Neural crest cell (in vitro differentiated cells): ENCODE results near the gene HOXC6. TPM values are rescaled to one million over a fixed set of nuclear protein-coding genes. Genes with fewer than 3 reads are reported as not detected.

Experiments
- DNase-seq: peaks from one replicate; pipeline ENCODE4 v3.0.0; 2021; ENCODE audit warnings: low read depth, mixed read lengths, low spot score
- H3K27ac Mint-ChIP-seq: one replicate; pipeline ENCODE4 v1.8.0; 2021; ENCODE audit warnings: mild to moderate bottlenecking, mixed read lengths; ENCODE audit not compliant: unreplicated experiment
- H3K27me3 Mint-ChIP-seq: 2 replicates; pipeline ENCODE4 v1.8.0; 2021; ENCODE audit warnings: low read depth, mild to moderate bottlenecking, mixed read lengths
- H3K36me3 Mint-ChIP-seq: 2 replicates; pipeline ENCODE4 v1.8.0; 2021; ENCODE audit warnings: low read depth, mild to moderate bottlenecking, mixed read lengths
- H3K4me1 Mint-ChIP-seq: 2 replicates; pipeline ENCODE4 v1.8.0; 2021; ENCODE audit warnings: mixed read lengths
- H3K4me3 Mint-ChIP-seq: one replicate; pipeline ENCODE4 v1.8.0; 2021; ENCODE audit warnings: mild to moderate bottlenecking, mixed read lengths
- H3K9me3 Mint-ChIP-seq: 2 replicates; pipeline ENCODE4 v1.8.0; 2021; ENCODE audit warnings: mixed read lengths
- CTCF ChIP-seq: fragments of 200-600 bp; sonication (generic); conservative IDR thresholded peaks from 2 replicates; pipeline ENCODE4 v1.5.0; 2021; ENCODE audit warnings: antibody characterized with exemption, mild to moderate bottlenecking
- total RNA-seq: library from RNA; stranded (reverse); gene quantifications from 2 replicates; pipeline ENCODE4 v1.2.1, GENCODE V29; 2021

HOXC6 gene
- total RNA-seq, 1 donor from 2014 or later: 11.0 TPM

- no peak for TF ChIP-seq CTCF
- Mint-ChIP-seq H3K27me3 (peaks cover 99% of the 10 kb centered on the region), H3K4me1 (no peaks in the 10 kb centered on the region), H3K27ac (no peak overlapping the region), H3K4me3 (peak overlapping the region; percentile 70), H3K36me3 (no peaks in the 10 kb centered on the region), H3K9me3 (no peaks in the 10 kb centered on the region)
- no peak for DNase-seq
Observed at GRCh38 chr12:54059668-54060067, 31.4 kb downstream of the HOXC6 start.

GRCh38 chr12:54060174-54060974, 32.1 kb downstream of the HOXC6 start:
- no peaks in the 10 kb centered on the region for H3K36me3 Mint-ChIP-seq
- DNase-seq: no peak
- H3K27ac Mint-ChIP-seq: no peak overlapping the region
- no peaks in the 10 kb centered on the region for H3K9me3 Mint-ChIP-seq
- peaks cover 97% of the 10 kb centered on the region for H3K27me3 Mint-ChIP-seq
- peak overlapping the region; percentile 57 for H3K4me3 Mint-ChIP-seq
- no peaks in the 10 kb centered on the region for H3K4me1 Mint-ChIP-seq
- TF ChIP-seq CTCF: no peak

GRCh38 chr12:54060975-54061778, 32.9 kb downstream of the HOXC6 start:
- no peak overlapping the region for H3K27ac Mint-ChIP-seq
- H3K36me3 Mint-ChIP-seq: no peaks in the 10 kb centered on the region
- peaks cover 97% of the 10 kb centered on the region for H3K27me3 Mint-ChIP-seq
- no peak for TF ChIP-seq CTCF
- H3K9me3 Mint-ChIP-seq: no peaks in the 10 kb centered on the region
- no peak for DNase-seq
- no peaks in the 10 kb centered on the region for H3K4me1 Mint-ChIP-seq
- peak overlapping the region; percentile 77 for H3K4me3 Mint-ChIP-seq

DNA sequence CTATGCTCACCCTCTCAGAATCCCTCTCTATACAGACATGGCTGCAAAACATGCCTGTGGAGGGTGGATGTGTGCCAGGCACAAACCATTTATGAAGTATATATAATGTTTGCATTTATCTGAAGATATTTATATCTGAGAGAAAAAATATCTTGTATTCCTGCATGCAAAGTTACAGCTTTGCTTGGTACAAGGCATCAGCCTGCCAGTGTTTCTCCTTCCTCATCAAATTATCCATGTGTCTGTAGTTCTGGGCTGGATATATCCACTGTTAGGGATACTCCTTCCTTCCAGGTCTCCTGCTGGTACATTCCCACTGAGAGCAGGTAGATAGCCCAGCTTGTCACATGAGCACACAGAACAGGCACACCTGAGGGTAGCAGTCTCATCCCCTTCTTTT, 37.4 kb downstream of the HOXC6 start:
- Mint-ChIP-seq H3K4me1 (no peaks in the 10 kb centered on the region), H3K27me3 (peaks cover 90% of the 10 kb centered on the region)

GRCh38 chr12:54066408-54066807, 38.2 kb downstream of the HOXC6 start:
- no peak for TF ChIP-seq CTCF
- Mint-ChIP-seq H3K27ac (no peak overlapping the region), H3K36me3 (no peaks in the 10 kb centered on the region), H3K27me3 (peaks cover 90% of the 10 kb centered on the region), H3K4me1 (no peaks in the 10 kb centered on the region), H3K9me3 (no peaks in the 10 kb centered on the region), H3K4me3 (no peak overlapping the region)
- DNase-seq: no peak

More for the DNA sequence above, 37.4 kb downstream of the HOXC6 start:
- no peak for DNase-seq
- no peaks in the 10 kb centered on the region for H3K36me3 Mint-ChIP-seq
- H3K27ac Mint-ChIP-seq: no peak overlapping the region
- no peaks in the 10 kb centered on the region for H3K9me3 Mint-ChIP-seq
- no peak for TF ChIP-seq CTCF
- H3K4me3 Mint-ChIP-seq: no peak overlapping the region
